MCF 10A (cell line): Measurements from ENCODE around the gene FAM83E. TPM values are rescaled to one million over a fixed set of nuclear protein-coding genes. Genes with fewer than 3 reads are reported as not detected.
A peak's percentile ranks its signal among the peaks of the same experiment; 100 is the strongest.

Experiments used
- BruUV-seq: library from RNA; stranded (reverse); fragments of 400-500 nt; replicated peaks from 2 replicates; lab custom pipeline; 2021; lab: Mats Ljungman, UMichigan
- CTCF ChIA-PET: fragments of 300-600 bp; sonication (Branson Sonifier 250); formaldehyde crosslinking; extraction: SDS; loops from one replicate; lab custom pipeline; 2021; ENCODE audit warnings: antibody characterized with exemption, inconsistent platforms; lab: Yijun Ruan, JAX
- POLR2A ChIA-PET: fragments of 300-600, 350-650 bp; sonication (Branson Sonifier 250); formaldehyde crosslinking; extraction: SDS; loops from one replicate; lab custom pipeline; 2020; ENCODE audit warnings: antibody characterized with exemption, inconsistent platforms; lab: Yijun Ruan, JAX
- DNase-seq: peaks from one replicate; pipeline ENCODE4 v3.0.0-alpha.2; 2018; ENCODE audit not compliant: unreplicated experiment
- H3K27ac Mint-ChIP-seq: one replicate; pipeline ENCODE4 v1.8.0; 2022; ENCODE audit warnings: mild to moderate bottlenecking, low read depth, mixed read lengths; ENCODE audit not compliant: unreplicated experiment
- H3K27me3 Mint-ChIP-seq: one replicate; pipeline ENCODE4 v1.8.0; 2022; ENCODE audit warnings: mixed read lengths; ENCODE audit not compliant: insufficient read depth, unreplicated experiment
- H3K36me3 Mint-ChIP-seq: one replicate; pipeline ENCODE4 v1.8.0; 2022; ENCODE audit warnings: mild to moderate bottlenecking, moderate library complexity, mixed read lengths; ENCODE audit not compliant: insufficient read depth, unreplicated experiment
- H3K4me1 Mint-ChIP-seq: one replicate; pipeline ENCODE4 v1.8.0; 2022; ENCODE audit warnings: mixed read lengths; ENCODE audit not compliant: insufficient read depth, unreplicated experiment
- H3K4me3 Mint-ChIP-seq: one replicate; pipeline ENCODE4 v1.8.0; 2022; ENCODE audit warnings: mild to moderate bottlenecking, moderate library complexity, mixed read lengths; ENCODE audit not compliant: unreplicated experiment
- H3K9me3 Mint-ChIP-seq: one replicate; pipeline ENCODE4 v1.8.0; 2022; ENCODE audit warnings: mixed read lengths; ENCODE audit not compliant: unreplicated experiment
- intact Hi-C: fragments of 100-400 bp; cut with micrococcal nuclease; formaldehyde crosslinking; loops from 2 replicates; pipeline ENCODE4 v1.14.1; 2022
- total RNA-seq: library from RNA; stranded (reverse); gene quantifications from 2 replicates; pipeline ENCODE4 v1.2.3, GENCODE V29; 2022
- TF ChIP-seq, protein P1 (sequence below): fragments of 200-600 bp; IDR thresholded peaks from one replicate; pipeline ENCODE4 v1.8.0; 2022; ENCODE audit warnings: antibody characterized with exemption, mild to moderate bottlenecking; ENCODE audit not compliant: unreplicated experiment

The FAM83E gene
- total RNA-seq, 1 experiment from 2014 or later, result 0.89 TPM

- Mint-ChIP-seq H3K4me1 (peaks cover 24% of the 10 kb centered on the region), H3K4me3 (peak within 1 kb of the TSS; percentile 73), H3K9me3 (no peaks in the 10 kb centered on the region), H3K27me3 (peaks cover 10% of the 10 kb centered on the region), H3K36me3 (no peaks in the 10 kb centered on the region), H3K27ac (peak within 1 kb of the TSS; percentile 4)
- intact Hi-C loops, result loop anchor here (1.0 kb wide), 4 partner anchors 29 to 196 kb away; no protein-coding TSS in a partner anchor
- DNase-seq, result peak; percentile 90
- no TSS peak for BruUV-seq
- ChIA-PET POLR2A (interaction anchor here (0.6 to 2.4 kb wide), 19 partner anchors 9 to 309 kb away, joined by 3 to 22 read pairs (median 4); partner anchors contain the start of genes BAX, DBP, RPL18 and SPHK2), CTCF (interaction anchor here (0.6 to 2.0 kb wide), 16 partner anchors 12 to 200 kb away, joined by 3 to 12 read pairs (median 4); partner anchors contain the start of gene HSD17B14)
- TF ChIP-seq, protein P1, sequence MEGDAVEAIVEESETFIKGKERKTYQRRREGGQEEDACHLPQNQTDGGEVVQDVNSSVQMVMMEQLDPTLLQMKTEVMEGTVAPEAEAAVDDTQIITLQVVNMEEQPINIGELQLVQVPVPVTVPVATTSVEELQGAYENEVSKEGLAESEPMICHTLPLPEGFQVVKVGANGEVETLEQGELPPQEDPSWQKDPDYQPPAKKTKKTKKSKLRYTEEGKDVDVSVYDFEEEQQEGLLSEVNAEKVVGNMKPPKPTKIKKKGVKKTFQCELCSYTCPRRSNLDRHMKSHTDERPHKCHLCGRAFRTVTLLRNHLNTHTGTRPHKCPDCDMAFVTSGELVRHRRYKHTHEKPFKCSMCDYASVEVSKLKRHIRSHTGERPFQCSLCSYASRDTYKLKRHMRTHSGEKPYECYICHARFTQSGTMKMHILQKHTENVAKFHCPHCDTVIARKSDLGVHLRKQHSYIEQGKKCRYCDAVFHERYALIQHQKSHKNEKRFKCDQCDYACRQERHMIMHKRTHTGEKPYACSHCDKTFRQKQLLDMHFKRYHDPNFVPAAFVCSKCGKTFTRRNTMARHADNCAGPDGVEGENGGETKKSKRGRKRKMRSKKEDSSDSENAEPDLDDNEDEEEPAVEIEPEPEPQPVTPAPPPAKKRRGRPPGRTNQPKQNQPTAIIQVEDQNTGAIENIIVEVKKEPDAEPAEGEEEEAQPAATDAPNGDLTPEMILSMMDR, result peak; percentile 89
Observed at GRCh38 chr19:48646001-48646721, 31.3 kb upstream of the FAM83E start, which contains the start of gene CA11. Gene CA11 (minus strand): TSS chr19:48646187. CDS start chr19:48645632, 555 bp downstream.

GRCh38 chr19:48645620-48646000, 30.7 kb upstream of the FAM83E start:
- ChIA-PET POLR2A (interaction anchor here (0.7 to 2.4 kb wide), 18 partner anchors 8 to 348 kb away, joined by 3 to 22 read pairs (median 4); partner anchors contain the start of genes BAX, DBP, GYS1 and RPL18), CTCF (interaction anchor here (0.5 to 2.0 kb wide), 18 partner anchors 12 to 201 kb away, joined by 3 to 12 read pairs (median 4); partner anchors contain the start of gene HSD17B14)
- H3K36me3 Mint-ChIP-seq, result no peaks in the 10 kb centered on the region
- no peaks in the 10 kb centered on the region for H3K9me3 Mint-ChIP-seq
- TF ChIP-seq, protein P1, result no peak
- intact Hi-C loops, result no loop called here
- no TSS peak for BruUV-seq
- no peak for DNase-seq
- H3K4me1 Mint-ChIP-seq, result peaks cover 24% of the 10 kb centered on the region
- peak overlapping the region; percentile 4 for H3K27ac Mint-ChIP-seq
- H3K27me3 Mint-ChIP-seq, result peaks cover 10% of the 10 kb centered on the region
- H3K4me3 Mint-ChIP-seq, result peak overlapping the region; percentile 73

DNA sequence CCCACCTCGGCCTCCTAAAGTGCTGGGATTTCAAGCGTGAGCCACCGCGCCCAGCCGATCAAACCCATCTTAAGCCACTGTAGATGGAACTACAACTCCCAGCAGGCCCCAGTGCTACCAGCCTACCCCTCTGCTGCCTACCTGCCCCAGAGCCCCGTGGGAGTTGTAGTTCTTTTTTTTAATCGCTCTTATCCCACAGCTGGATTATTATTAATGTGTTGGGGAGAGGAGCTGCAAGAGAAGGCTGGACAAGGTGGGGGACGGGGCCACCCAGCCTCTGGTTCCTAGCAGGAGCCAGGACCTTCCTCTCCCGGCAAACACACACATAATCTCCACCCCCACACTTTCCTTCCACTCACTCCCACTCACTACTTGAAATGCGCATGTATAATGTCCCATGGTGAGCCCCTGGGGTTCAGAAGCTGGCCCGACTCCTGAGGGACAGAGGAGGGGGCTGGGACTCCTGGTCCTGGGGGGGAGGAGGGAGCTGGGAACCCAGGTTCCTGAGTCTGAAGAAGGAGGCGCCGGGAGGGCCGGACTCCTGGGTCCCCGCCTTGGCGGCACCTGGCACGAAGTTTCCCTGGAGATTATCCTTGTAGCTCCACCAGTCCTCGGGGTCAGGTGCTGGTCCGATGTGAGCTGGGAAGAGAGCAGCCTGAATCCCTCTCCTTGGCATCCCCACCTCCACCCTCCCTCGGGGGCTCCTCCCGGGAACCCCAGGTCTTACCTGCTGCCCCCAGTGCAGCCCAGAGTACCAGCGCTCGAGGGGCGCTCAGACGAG, 30.2 kb upstream of the FAM83E start:
- Mint-ChIP-seq H3K4me3 (peak overlapping the region; percentile 73), H3K27ac (no peak overlapping the region), H3K27me3 (peaks cover 10% of the 10 kb centered on the region), H3K9me3 (no peaks in the 10 kb centered on the region), H3K36me3 (no peaks in the 10 kb centered on the region), H3K4me1 (peaks cover 24% of the 10 kb centered on the region)
- ChIA-PET CTCF (interaction anchor here (0.5 to 2.0 kb wide), 15 partner anchors 13 to 202 kb away, joined by 3 to 12 read pairs (median 5); partner anchors contain the start of gene HSD17B14), POLR2A (interaction anchor here (0.7 to 2.4 kb wide), 13 partner anchors 8 to 348 kb away, joined by 3 to 22 read pairs (median 3); partner anchors contain the start of genes DBP, GYS1, RPL18 and RUVBL2)
- intact Hi-C loops, result no loop called here
- no TSS peak for BruUV-seq
- DNase-seq, result peak; percentile 59
- TF ChIP-seq, protein P1, result no peak
